PFSK-1 (cell line): ENCODE measurements around the gene PCDHA13. TPM values are rescaled to one million over a fixed set of nuclear protein-coding genes. Genes with fewer than 3 reads are reported as not detected.

ENCODE experiments used
- FOXP2 ChIP-seq: optimal IDR thresholded peaks from 2 replicates; pipeline ENCODE3; 2011; ENCODE audit warnings: borderline replicate concordance, control low read depth, inconsistent platforms; ENCODE audit not compliant: insufficient read depth; ENCODE audit errors: extremely low read length, extremely low read depth
- POLR2AphosphoS5 ChIP-seq: IDR thresholded peaks from 2 replicates; pipeline ENCODE4 v1.6.1; 2012; ENCODE audit warnings: low read depth, mild to moderate bottlenecking, control low read depth, low read length, moderate library complexity
- SIN3A ChIP-seq: IDR thresholded peaks from 2 replicates; pipeline ENCODE4 v1.6.1; 2012; ENCODE audit warnings: mild to moderate bottlenecking, low read length, moderate library complexity, borderline replicate concordance; ENCODE audit not compliant: insufficient read depth
- TAF1 ChIP-seq: IDR thresholded peaks from 2 replicates; pipeline ENCODE4 v1.6.1; 2012; ENCODE audit warnings: low read length, control low read depth, borderline replicate concordance; ENCODE audit not compliant: insufficient read depth
- polyA plus RNA-seq: library from polyadenylated mRNA; unstranded; fragments of >200 nt; gene quantifications from one replicate; pipeline ENCODE4 v1.2.1, GENCODE V29; 2012; ENCODE audit warnings: low read depth, missing spikeins; ENCODE audit not compliant: insufficient read length
- TF ChIP-seq, protein P1 (sequence below), 2 experiments: IDR thresholded peaks; 2 replicates each; pipeline versions ENCODE4 v1.6.1 to v1.8.0; 2011 to 2012; ENCODE audit warnings: low read depth in 2 of 2, low read length in 2 of 2, control low read depth in 1 of 2, inconsistent platforms in 1 of 2, mild to moderate bottlenecking in 1 of 2, moderate library complexity in 1 of 2; ENCODE audit not compliant: insufficient read depth in 1 of 2

The PCDHA13 gene, protein sequence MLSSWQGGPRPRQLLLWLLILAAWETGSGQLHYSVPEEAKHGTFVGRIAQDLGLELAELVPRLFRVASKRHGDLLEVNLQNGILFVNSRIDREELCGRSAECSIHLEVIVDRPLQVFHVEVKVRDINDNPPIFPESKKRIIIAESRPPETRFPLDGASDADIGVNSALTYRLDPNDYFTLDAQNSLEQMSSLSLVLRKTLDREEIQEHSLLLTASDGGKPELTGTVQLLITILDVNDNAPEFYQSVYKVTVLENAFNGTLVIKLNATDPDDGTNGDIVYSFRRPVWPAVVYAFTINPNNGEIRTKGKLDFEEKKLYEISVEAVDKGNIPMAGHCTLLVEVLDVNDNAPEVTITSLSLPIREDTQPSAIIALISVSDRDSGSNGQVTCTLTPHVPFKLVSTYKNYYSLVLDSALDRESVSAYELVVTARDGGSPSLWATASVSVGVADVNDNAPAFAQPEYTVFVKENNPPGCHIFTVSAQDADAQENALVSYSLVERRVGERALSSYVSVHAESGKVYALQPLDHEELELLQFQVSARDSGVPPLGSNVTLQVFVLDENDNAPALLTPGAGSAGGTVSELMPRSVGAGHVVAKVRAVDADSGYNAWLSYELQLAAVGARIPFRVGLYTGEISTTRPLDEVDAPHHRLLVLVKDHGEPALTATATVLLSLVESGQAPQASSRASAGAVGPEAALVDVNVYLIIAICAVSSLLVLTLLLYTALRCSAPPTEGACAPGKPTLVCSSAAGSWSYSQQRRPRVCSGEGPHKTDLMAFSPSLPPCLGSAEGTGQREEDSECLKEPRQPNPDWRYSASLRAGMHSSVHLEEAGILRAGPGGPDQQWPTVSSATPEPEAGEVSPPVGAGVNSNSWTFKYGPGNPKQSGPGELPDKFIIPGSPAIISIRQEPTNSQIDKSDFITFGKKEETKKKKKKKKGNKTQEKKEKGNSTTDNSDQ
- not detected for polyA plus RNA-seq

DNA sequence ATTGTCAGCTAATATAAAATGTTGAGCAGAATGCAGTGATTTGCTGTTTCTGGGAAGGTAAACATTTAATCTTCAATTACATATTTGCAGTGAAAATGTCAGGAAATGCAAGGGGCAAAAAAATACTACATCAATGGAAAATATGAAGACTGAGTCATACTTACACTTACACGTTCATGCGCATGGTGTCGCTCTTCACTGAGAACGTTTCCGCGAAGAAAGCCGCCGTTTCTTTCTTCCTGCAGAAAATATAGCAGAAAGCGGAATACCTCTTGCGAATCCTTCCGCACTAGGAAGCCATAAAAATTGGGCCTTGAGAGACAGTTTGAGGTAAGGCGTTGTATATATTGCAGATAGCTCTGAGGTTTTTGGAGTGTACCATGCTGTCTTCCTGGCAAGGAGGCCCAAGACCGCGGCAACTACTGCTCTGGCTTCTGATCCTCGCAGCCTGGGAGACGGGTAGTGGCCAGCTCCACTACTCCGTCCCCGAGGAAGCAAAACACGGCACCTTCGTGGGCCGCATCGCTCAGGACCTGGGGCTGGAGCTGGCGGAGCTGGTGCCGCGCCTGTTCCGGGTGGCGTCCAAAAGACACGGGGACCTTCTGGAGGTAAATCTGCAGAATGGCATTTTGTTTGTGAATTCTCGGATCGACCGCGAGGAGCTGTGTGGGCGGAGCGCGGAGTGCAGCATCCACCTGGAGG lies at the start of gene PCDHA13:
Gene PCDHA13 (plus strand): TSS at position 236 of the 702 bp plus-strand sequence. CDS start 145 bp downstream, at position 381.
- no peak for TF ChIP-seq POLR2AphosphoS5
- TF ChIP-seq TAF1 = no peak
- TF ChIP-seq, protein P1, sequence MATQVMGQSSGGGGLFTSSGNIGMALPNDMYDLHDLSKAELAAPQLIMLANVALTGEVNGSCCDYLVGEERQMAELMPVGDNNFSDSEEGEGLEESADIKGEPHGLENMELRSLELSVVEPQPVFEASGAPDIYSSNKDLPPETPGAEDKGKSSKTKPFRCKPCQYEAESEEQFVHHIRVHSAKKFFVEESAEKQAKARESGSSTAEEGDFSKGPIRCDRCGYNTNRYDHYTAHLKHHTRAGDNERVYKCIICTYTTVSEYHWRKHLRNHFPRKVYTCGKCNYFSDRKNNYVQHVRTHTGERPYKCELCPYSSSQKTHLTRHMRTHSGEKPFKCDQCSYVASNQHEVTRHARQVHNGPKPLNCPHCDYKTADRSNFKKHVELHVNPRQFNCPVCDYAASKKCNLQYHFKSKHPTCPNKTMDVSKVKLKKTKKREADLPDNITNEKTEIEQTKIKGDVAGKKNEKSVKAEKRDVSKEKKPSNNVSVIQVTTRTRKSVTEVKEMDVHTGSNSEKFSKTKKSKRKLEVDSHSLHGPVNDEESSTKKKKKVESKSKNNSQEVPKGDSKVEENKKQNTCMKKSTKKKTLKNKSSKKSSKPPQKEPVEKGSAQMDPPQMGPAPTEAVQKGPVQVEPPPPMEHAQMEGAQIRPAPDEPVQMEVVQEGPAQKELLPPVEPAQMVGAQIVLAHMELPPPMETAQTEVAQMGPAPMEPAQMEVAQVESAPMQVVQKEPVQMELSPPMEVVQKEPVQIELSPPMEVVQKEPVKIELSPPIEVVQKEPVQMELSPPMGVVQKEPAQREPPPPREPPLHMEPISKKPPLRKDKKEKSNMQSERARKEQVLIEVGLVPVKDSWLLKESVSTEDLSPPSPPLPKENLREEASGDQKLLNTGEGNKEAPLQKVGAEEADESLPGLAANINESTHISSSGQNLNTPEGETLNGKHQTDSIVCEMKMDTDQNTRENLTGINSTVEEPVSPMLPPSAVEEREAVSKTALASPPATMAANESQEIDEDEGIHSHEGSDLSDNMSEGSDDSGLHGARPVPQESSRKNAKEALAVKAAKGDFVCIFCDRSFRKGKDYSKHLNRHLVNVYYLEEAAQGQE (IDR thresholded peaks at IDR 0.05; ENCODE audit: insufficient read depth in 1 of 2, low read depth in 2 of 2, low read length in 2 of 2) = no peak
- no peak for TF ChIP-seq SIN3A
- TF ChIP-seq FOXP2 = no peak

DNA sequence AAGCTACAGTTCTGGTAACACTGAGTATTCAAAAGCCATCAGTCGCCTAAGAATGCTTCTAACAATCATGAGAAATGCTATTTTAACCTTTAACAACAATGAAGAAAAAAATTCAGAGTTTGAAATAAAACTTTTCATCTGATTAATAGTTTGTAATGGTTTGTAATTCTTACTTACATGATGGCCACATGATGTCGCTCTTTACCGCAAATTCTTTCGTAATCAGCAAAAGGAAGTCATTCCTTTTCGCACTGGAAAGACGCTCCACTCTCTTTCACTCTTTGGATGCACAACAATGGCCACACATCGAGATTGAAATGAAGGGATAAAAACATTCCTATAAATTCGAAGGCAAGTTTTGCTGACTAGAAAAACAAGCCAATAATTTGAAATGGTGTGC lies 47.9 kb upstream of the PCDHA13 start, which contains the start of gene PCDHA7:
Gene PCDHA7 (plus strand): TSS at position 277 of the 400 bp plus-strand sequence. CDS start 115 bp downstream, at position 392.
- no peak for TF ChIP-seq FOXP2
- TF ChIP-seq, protein P1 (IDR thresholded peaks at IDR 0.05; ENCODE audit: insufficient read depth in 1 of 2, low read depth in 2 of 2, low read length in 2 of 2) = no peak
- TF ChIP-seq POLR2AphosphoS5 = no peak
- no peak for TF ChIP-seq SIN3A
- TF ChIP-seq TAF1 = no peak

DNA sequence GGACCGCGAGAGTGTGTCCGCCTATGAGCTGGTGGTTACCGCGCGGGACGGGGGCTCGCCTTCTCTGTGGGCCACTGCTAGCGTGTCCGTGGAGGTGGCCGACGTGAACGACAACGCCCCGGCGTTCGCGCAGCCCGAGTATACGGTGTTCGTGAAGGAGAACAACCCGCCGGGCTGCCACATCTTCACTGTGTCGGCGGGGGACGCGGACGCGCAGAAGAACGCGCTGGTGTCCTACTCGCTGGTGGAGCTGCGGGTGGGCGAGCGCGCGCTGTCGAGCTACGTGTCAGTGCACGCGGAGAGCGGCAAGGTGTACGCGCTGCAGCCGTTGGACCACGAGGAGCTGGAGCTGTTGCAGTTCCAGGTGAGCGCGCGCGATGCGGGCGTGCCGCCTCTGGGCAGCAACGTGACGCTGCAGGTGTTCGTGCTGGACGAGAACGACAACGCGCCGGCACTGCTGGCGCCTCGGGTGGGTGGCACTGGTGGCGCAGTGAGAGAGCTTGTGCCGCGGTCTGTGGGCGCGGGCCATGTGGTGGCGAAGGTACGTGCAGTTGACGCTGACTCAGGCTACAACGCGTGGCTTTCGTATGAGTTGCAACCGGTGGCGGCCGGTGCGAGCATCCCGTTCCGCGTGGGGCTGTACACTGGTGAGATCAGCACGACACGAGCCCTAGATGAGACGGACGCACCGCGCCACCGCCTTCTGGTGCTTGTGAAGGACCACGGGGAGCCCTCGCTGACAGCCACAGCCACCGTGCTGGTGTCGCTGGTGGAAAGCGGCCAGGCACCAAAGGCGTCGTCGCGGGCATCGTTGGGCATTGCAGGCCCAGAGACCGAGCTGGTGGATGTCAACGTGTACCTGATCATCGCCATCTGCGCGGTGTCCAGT lies 46.1 kb upstream of the PCDHA13 start:
- TF ChIP-seq POLR2AphosphoS5 = no peak
- no peak for TF ChIP-seq SIN3A
- TF ChIP-seq, protein P1 (IDR thresholded peaks at IDR 0.05; ENCODE audit: insufficient read depth in 1 of 2, low read depth in 2 of 2, low read length in 2 of 2) = no peak
- no peak for TF ChIP-seq FOXP2
- TF ChIP-seq TAF1 = no peak
